ENCODE data around the gene KIRREL1.

Gene KIRREL1

DNA sequence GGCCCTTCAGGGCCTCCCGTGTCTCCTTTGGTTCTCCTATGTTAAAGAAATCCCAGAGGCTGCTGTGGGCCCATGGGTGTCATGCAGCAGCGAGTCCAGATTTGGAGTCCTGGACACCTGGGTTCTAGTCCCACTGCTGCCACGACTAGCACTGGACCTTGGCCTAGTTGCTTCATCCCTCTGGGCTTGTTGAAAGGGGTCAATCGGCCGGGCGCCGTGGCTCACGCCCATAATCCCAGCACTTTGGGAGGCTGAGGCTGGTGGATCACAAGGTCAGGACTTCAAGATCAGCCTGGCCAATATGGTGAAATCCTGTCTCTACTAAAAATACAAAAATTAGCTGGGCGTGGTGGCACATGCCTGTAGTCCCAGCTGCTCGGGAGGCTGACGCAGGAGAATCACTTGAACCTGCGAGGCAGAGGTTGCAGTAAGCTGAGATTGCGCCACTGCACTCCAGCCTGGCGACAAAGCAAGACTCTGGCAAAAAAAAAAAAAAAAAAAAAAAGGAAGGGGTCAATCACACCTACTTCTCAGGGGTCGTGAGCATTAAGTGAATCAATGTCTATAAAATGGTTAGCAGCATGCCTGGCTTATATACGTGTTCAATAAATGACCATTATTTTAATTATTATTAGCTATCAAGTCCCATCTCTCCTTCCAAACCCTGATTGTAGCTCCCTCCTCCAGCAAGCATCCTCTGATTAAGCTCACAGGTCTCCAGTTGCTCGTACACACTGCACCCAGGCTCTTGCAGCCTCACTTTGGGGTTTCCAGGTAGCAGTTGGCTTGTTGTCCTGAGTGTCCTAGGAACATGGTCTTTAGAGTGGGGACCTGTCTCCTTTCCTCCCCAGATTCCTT lies 43.8 kb downstream of the KIRREL1 start:
- DNase-seq: no peak

- peak; percentile 67 for DNase-seq
Measured at GRCh38 chr1:158037866-158038359, 44.5 kb downstream of the KIRREL1 start.

DNA sequence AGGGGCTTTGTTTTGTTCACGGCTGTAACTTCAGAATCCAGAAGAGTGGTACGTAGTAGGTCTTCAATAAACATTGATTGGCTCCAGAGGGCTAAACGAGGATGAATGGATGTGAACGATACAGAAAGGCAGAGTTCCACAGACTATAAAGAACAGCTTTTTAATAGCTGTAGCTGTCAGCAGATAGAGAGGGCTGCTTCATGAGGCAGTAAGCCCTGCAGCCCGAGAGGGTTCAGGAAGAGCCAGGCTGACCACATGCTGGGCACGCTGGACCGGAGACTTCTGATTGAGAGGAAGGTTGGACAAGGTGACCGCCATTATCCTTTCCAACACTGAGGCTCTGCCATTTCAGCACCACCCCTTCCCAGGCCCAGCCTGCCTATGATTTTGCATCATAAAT lies 45.3 kb downstream of the KIRREL1 start:
- no peak for DNase-seq

DNA sequence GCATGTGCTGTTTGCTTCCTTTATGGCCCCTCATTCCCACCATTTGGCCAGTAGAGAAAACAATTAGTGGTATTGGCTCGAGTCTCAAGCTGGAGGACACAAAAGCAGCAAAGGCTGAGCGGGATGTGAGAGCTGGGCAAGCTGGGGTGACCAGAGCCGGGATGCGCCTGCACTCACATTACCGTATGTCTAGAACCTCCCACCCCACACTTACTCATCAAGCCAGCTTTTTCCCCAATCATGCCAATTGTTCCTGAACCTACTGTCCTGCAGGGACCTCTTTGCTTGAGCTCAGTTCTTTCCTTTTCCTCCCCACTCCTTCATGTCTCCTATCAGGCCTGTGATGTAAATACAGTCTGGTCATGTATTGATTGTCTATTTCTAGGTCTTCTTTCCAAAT lies 45.9 kb downstream of the KIRREL1 start:
- DNase-seq: no peak

DNA sequence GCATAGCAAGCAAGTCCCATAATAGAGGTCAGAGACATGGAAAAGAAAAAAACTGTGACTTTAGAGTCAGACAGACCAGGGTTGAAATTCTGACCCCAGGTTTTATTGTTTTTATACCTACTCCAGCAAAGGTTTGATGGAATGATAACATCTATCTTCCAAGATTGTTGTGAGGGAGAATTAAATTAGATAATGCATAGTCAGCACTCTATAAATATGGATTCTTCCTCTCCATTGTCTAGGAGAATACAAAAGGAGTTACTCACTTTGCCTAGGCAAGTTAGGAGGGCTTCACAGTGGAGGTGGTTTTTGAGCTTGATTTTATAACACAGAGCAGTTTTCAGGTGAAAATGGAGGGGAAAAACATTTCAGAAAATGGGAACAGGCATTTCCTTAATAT lies 46.9 kb downstream of the KIRREL1 start:
- no peak for DNase-seq

- no peak for DNase-seq
Measured at GRCh38 chr1:158043232-158043631, 49.8 kb downstream of the KIRREL1 start.

GRCh38 chr1:158045639-158046038 lies 52.2 kb downstream of the KIRREL1 start:
- no peak for DNase-seq

GRCh38 chr1:158046715-158047510 lies 53.5 kb downstream of the KIRREL1 start:
- DNase-seq: no peak

DNA sequence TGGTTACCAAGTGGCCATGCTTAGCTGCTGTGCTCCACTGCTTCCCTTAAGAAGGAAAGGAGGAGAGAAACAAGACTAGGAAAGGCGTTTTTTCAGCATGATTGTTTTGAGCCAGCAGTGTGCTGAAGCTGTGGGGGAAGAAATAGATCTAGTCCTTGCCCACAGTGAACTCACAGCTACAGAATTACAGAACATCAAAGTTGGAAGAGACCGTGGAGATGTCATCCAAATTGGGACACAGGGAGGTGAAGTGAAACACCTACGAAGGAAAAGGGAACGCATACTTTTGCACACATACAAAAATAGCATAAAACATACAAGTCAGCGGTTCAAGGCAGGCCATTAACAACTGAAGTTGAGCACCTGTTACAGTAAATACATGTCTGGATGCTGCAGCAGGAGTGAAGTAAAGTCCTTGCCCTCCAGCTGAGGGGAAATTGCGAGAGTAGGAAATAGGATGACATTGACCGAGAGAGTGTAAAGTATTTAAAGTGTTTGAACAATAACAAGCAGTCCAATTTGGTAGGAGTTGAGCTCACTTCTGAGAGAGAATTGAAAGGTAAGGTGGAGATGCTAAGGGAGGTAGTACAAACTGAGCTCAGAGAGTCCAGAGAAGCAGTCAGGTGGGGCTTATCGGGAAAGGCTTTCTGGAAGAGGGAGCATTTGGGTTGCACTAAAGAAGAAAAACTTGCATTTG lies 55.1 kb downstream of the KIRREL1 start:
- DNase-seq: no peak

DNA sequence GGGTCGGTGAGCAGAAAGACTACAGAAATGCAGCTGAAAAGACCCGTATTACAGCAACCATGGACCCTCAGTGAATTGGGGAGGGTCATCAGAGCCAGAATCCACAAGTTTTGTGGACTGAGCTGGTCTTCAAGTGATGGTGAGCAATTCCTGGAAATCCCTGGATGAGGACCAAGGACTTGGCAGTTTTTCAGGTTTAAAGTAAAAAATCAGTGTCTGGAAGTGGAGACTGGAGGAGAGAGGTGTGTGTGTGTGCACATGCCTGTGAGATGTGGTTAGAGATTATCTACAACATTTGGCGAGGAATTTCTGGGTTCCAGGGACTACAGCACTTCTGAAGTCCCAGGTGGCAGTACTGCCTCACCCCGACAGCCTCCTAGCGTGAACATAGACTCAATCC lies 56.4 kb downstream of the KIRREL1 start:
- no peak for DNase-seq

GRCh38 chr1:158053276-158053675 lies 59.8 kb downstream of the KIRREL1 start:
- no peak for DNase-seq

DNA sequence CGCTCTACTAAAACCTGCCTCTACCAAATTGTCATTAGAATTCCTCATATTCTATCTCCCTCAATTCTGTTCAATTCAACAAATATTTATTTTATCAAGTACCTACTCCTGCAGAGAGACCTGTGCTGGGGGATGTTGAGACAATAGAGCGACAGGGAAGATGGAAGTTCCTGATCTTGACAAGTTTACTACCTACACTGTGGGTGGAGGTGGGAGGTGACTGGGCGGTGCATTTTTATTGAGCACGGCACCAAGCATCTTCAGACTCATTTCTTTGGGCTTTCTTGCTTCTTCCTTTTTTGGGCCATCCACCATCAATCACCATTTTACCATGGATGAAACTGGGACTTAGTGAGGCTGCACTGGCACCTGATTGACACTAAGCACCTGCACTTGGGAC lies 61.3 kb downstream of the KIRREL1 start:
- DNase-seq: no peak

- no peak for DNase-seq
Measured at GRCh38 chr1:158055854-158056253, 62.4 kb downstream of the KIRREL1 start.

DNA sequence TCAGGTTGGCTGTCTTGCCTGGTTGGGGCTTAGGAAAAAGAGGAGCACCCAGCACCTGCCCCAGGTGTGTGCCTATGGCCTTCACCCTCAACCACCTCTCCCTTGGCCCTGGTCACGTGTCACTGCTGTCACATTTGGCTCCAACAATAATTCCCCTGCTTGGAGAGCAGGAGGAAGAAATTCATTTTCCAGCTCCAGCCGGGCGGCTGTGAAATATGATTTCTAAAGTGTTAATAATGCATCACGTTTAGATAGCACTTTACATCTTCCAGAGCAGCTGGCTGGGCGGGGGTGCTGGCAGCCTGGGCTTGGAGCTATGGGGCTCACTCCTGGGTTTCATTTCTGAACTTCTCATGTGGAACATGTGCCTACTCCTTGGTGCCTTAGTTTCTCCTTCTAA lies 63.1 kb downstream of the KIRREL1 start:
- DNase-seq: no peak

- DNase-seq: no peak
Measured at GRCh38 chr1:158058237-158058985, 65.0 kb downstream of the KIRREL1 start.

DNA sequence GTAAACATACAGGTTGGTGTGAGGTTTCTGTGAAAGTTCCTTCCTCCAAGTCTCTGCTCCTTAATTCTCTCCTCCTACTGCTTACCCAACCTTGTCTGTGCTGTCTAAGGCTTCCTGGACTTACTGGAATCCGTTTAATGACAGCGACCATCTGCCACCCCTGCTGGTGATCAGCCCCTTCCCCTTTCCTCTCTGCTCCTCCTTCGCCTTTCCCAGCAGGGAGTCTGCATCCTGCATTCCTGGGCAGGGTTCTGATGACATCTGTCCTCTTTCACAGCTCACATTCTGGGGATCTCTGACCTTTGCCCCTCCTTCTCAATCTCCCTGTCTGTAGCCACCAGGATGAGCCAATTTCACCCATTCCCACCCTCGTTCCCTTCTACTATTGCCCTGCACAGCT lies 66.5 kb downstream of the KIRREL1 start:
- peak; percentile 58 for DNase-seq

GRCh38 chr1:158062174-158062573 lies 68.7 kb downstream of the KIRREL1 start:
- DNase-seq: no peak

DNA sequence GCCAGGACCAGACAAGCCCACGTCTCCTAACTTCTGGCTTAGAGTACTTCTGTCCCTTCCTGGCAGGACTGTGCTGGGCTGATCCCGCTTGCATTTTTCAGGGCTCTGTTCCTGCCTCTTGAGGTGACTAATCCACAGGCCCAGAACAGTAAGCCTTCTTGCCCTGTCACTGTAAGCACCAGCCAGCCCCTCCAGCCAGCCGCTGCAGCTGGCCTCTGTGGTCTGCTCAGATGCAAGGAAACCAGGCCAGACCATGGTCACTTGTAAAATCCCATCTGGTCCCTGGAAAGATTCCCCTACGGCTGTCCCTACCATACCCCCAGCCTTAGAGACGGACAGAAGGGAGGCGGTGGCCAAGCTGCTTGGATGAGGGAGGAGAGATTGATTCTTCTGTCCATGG lies 74.2 kb downstream of the KIRREL1 start:
- DNase-seq: no peak

- DNase-seq: no peak
Measured at GRCh38 chr1:158068918-158069317, 75.5 kb downstream of the KIRREL1 start.

GRCh38 chr1:158071138-158071537 lies 77.7 kb downstream of the KIRREL1 start:
- no peak for DNase-seq

DNA sequence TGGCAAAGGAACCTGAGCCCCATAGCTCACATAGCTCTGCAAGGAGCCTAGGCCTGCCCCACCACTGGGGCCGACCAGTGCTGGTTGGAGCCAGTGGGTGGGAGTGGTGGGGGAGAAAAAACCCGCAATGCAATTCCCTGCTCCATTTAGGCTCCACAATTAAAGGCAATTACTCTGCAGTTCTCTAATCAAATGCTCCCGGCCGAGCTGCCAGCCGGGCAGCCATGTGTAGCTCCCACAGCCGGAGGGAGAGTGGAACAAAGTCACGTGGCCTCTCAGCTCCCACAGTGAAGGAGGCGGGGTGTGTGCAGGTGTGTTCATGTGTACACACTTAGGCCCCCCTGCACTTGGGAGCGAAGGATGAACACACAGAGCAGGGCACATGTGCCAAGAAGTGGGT lies 81.6 kb downstream of the KIRREL1 start:
- no peak for DNase-seq

DNA sequence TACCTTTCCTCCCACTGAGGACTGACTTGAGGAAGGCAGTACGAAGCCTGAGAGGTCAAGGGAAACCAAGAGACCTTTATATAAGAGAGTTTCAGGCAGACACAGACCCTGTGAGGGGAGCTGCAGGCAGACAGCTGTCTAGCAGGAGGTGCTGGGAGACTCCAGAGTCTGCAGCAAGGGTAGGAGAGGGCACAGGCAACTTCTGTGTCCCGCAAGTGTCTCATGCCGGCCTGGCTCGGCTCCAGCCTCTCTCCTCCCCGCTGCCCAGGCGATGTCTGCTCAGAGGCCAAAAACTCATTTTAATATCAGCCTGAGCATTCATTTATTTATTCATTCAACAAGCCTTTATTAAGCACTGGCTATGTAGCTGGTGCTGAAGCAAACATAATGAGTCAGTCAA lies 83.0 kb downstream of the KIRREL1 start:
- DNase-seq: no peak

Data from DMS 273 treated with DMSO at 0.1 percent for 48 hours (cell line).